HAP-1 (cell line): ENCODE measurements around the gene CSF1R.
A peak's percentile ranks its signal among the peaks of the same experiment; 100 is the strongest.
"Not testable (repeated sequence)": the region's sequence is repeated elsewhere in the genome, so short reads cannot be mapped to it uniquely, and the experiment has no call there.

Source experiments
- DNase-seq, 2 experiments: peaks; one replicate each; pipeline ENCODE4 v3.0.0-alpha.2; 2016 to 2020; ENCODE audit warnings: low spot score in 2 of 2
- H3K27me3 ChIP-seq: fragments of 250-450 bp; sonication (Bioruptor Pico); 2 replicates; pipeline ENCODE4 v1.5.1; 2020; ENCODE audit warnings: low read depth, mild to moderate bottlenecking, moderate library complexity
- H3K36me3 ChIP-seq: fragments of 250-450 bp; sonication (Bioruptor Pico); replicated peaks from 2 replicates; pipeline ENCODE4 v1.5.1; 2020; ENCODE audit warnings: mild to moderate bottlenecking
- H3K4me1 ChIP-seq: fragments of 250-450 bp; sonication (Bioruptor Pico); 2 replicates; pipeline ENCODE4 v1.5.1; 2020; ENCODE audit warnings: mild to moderate bottlenecking
- H3K4me3 ChIP-seq: fragments of 250-450 bp; sonication (Bioruptor Pico); 2 replicates; pipeline ENCODE4 v1.5.1; 2020; ENCODE audit warnings: mild to moderate bottlenecking, moderate library complexity
- H3K9me3 ChIP-seq: fragments of 250-450 bp; sonication (Bioruptor Pico); 2 replicates; pipeline ENCODE4 v1.5.1; 2020; ENCODE audit warnings: mild to moderate bottlenecking, moderate library complexity
- in situ Hi-C: fragments of 300-500 bp; cut with MboI; formaldehyde crosslinking; loops from 3 replicates; pipeline ENCODE4 v1.14.3; 2020; ENCODE audit warnings: low sequenced_read_pairs, inconsistent platforms, mixed read lengths

CSF1R gene

DNA sequence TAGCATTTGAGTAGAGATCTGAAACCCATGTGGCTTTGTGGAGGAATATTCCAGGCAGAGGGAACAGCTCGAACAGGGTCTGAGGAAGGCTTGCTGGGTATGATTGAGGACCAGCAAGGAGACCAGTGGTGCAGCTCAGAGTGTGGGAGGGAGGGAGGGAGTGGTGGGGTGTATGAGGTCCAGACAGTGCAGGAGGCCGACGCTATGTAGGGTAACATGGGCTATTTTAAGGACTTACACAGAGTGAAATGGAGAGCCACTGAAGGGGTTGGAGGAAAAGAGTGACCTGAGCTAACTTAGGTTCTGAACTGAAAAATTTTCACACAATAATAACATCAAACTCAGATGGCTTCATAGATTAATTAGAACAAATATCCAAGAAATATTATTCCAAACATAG lies 43.9 kb downstream of the CSF1R start:
- Histone ChIP-seq H3K4me1 (peaks cover 14% of the 10 kb centered on the region), H3K4me3 (no peak overlapping the region), H3K27me3 (no peaks in the 10 kb centered on the region), H3K9me3 (no peaks in the 10 kb centered on the region), H3K36me3 (peaks cover 82% of the 10 kb centered on the region)
- DNase-seq, result no peak
- in situ Hi-C loops, result no loop called here

GRCh38 chr5:150038547-150038946 lies 47.8 kb downstream of the CSF1R start:
- peak in 1 of 2 experiments; percentile 36 for DNase-seq
- H3K27me3 ChIP-seq, result no peaks in the 10 kb centered on the region
- H3K4me1 ChIP-seq, result peaks cover 11% of the 10 kb centered on the region
- in situ Hi-C loops, result no loop called here
- H3K4me3 ChIP-seq, result no peak overlapping the region
- peaks cover 81% of the 10 kb centered on the region for H3K36me3 ChIP-seq
- no peaks in the 10 kb centered on the region for H3K9me3 ChIP-seq

DNA sequence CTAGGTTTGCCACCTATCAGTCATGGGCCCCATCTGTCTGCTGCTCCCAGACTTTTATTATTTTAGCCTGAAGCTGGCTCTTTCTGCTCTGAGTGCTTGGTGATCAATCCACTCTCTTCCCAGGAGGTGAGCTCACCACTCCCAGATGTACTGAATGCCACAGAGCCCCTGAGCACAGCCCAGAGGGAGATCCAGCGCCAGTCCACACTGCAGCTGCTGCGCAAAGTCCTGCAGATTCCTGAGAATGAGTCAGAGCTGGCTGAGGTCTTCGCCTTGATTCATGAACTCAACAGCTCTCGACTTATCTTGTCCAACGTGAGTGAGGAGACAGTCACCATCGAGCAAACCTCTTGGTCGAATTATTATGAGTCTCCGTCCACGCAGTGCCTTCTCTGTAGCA lies 49.8 kb downstream of the CSF1R start:
- no peaks in the 10 kb centered on the region for H3K27me3 ChIP-seq
- no peak overlapping the region for H3K4me3 ChIP-seq
- DNase-seq, result no peak
- in situ Hi-C loops, result no loop called here
- H3K36me3 ChIP-seq, result peaks cover 85% of the 10 kb centered on the region
- peaks cover 11% of the 10 kb centered on the region for H3K4me1 ChIP-seq
- no peaks in the 10 kb centered on the region for H3K9me3 ChIP-seq

GRCh38 chr5:150035139-150035895 lies 51.0 kb downstream of the CSF1R start:
- H3K4me3 ChIP-seq, result no peak overlapping the region
- in situ Hi-C loops, result no loop called here
- DNase-seq, result no peak
- H3K27me3 ChIP-seq, result no peaks in the 10 kb centered on the region
- peaks cover 11% of the 10 kb centered on the region for H3K4me1 ChIP-seq
- H3K9me3 ChIP-seq, result no peaks in the 10 kb centered on the region
- peaks cover 85% of the 10 kb centered on the region for H3K36me3 ChIP-seq

DNA sequence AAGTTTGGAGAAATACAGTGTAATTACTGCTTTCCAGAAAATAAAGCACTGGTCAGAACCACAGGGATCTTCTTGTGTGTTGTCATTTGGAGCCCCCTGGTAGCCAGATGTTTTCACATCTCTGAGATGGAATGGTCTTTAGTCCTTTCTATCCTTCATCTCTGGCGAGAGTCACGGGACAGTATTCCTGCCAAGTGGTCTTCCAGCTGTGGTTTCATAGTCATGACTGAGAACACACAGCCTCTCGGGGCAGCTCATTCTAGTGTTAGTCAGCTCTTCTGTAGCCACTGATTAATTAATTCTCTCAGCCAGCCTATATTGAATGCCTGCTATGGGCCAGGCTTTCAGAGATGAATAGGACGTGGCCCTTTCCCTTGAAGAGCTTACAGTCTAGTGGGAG lies 51.7 kb downstream of the CSF1R start:
- Histone ChIP-seq H3K27me3 (no peaks in the 10 kb centered on the region), H3K9me3 (no peaks in the 10 kb centered on the region), H3K4me1 (peaks cover 11% of the 10 kb centered on the region), H3K4me3 (no peak overlapping the region), H3K36me3 (peaks cover 92% of the 10 kb centered on the region)
- DNase-seq, result no peak
- in situ Hi-C loops, result no loop called here

DNA sequence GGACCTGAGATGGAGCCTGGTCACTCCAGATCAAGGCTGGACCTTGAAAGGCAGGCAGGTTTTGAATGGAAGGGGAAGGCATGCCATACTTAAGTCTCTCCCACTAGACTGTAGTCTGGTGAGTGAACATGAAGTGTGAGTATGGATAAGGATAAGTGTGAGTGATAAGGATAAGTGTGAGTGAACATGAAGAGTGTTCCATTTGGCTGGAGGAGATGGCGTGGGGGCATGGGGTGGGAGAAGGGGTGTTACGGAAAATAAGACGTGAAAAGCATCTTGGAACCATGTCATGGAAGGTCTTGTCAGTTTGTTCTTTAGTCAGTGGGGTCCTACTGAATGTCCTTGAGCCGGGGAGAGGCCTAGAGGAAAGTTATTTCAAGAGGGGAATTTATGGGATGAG lies 53.0 kb downstream of the CSF1R start:
- H3K27me3 ChIP-seq, result no peaks in the 10 kb centered on the region
- H3K36me3 ChIP-seq, result peaks cover 94% of the 10 kb centered on the region
- no peaks in the 10 kb centered on the region for H3K9me3 ChIP-seq
- peaks cover 4% of the 10 kb centered on the region for H3K4me1 ChIP-seq
- in situ Hi-C loops, result no loop called here
- H3K4me3 ChIP-seq, result no peak overlapping the region
- no peak for DNase-seq

DNA sequence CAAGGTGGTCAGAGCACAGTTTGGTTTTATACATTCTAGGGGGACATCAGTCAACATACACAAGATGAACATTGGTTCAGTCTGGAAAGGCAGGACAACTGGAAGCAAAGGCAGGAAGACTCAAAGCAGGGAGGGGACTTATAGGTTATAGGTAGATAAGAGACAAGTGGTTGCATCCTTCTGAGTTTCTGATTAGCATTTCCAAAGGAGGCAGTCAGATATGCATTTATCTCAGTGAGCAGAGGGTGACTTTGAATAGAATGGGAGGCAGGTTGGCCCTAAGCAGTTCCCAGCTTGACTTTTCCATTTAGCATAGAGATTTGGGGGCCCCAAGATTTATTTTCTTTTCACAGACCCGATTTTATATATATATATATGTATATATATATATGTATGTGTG lies 58.3 kb downstream of the CSF1R start:
- DNase-seq, in situ Hi-C loops, H3K9me3 ChIP-seq, H3K4me3 ChIP-seq, H3K27me3 ChIP-seq, H3K4me1 ChIP-seq: not testable (repeated sequence)
- H3K36me3 ChIP-seq, result peaks cover 94% of the 10 kb centered on the region

GRCh38 chr5:150026682-150027172 lies 59.6 kb downstream of the CSF1R start:
- Histone ChIP-seq H3K4me3 (no peak overlapping the region), H3K36me3 (peaks cover 88% of the 10 kb centered on the region), H3K9me3 (no peaks in the 10 kb centered on the region), H3K27me3 (no peaks in the 10 kb centered on the region), H3K4me1 (no peaks in the 10 kb centered on the region)
- in situ Hi-C loops, result no loop called here
- DNase-seq, result no peak

DNA sequence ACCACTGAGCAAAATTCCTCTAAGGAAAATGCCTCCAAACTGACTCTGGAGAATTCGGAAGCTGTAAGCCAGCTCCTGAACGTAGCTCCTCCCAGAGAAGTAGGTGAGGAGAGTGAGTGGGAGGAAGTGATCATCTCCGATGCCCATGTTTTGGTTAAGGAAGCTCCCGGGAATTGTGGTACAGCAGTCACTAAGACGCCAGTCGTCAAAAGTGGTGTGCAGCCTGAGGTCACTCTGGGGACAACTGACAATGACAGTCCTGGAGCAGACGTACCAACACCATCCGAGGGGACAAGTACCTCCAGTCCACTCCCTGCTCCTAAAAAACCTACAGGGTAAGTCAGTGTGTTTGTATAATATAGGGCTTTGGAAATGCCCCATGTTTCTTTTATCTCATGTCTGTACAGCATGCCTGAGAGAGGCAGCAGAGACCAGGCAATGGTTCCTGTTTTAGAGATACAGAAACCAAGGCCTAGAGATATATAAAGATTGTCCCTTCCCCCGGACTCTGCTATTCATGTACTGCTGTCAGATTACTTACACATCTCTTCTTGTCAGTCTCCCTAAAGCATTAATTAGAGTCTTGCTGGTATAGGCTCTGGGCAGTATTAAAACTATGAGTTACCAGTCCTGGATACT lies 61.9 kb downstream of the CSF1R start:
- in situ Hi-C loops, result no loop called here
- H3K27me3 ChIP-seq, result no peaks in the 10 kb centered on the region
- H3K4me3 ChIP-seq, result no peak overlapping the region
- peaks cover 84% of the 10 kb centered on the region for H3K36me3 ChIP-seq
- no peak for DNase-seq
- H3K4me1 ChIP-seq, result no peaks in the 10 kb centered on the region
- no peaks in the 10 kb centered on the region for H3K9me3 ChIP-seq

GRCh38 chr5:150023136-150023535 lies 63.2 kb downstream of the CSF1R start:
- H3K27me3 ChIP-seq, result no peaks in the 10 kb centered on the region

DNA sequence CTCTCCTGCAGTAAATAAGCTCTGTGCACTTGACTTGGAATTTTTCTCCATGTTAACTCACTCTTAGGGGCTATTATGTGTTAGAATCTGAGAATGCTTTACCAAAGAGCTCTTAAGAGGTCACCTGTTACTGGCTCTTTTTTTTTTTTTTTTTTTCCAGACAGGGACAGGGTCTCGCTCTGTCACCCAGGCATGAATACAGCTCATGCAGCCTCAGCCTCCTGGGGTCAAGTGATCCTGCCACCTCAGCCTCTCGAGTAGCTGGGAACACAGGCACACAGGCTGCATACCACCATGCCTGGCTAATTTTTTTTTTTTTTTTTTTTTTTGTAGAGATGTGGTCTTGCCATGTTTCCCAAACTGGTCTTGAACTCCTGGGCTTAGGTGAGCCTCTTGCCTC lies 63.7 kb downstream of the CSF1R start:
- no peak for DNase-seq

More at GRCh38 chr5:150023136-150023535, 63.2 kb downstream of the CSF1R start:
- Histone ChIP-seq H3K4me3 (no peak overlapping the region), H3K9me3 (no peaks in the 10 kb centered on the region), H3K36me3 (peaks cover 80% of the 10 kb centered on the region), H3K4me1 (no peaks in the 10 kb centered on the region)
- DNase-seq, result no peak
- in situ Hi-C loops, result no loop called here

GRCh38 chr5:150022158-150022531 lies 64.2 kb downstream of the CSF1R start:
- Histone ChIP-seq H3K4me3 (no peak overlapping the region), H3K4me1 (peaks cover 3% of the 10 kb centered on the region; the same call in 1 of the 2 replicates), H3K36me3 (peaks cover 70% of the 10 kb centered on the region), H3K27me3 (no peaks in the 10 kb centered on the region), H3K9me3 (no peaks in the 10 kb centered on the region)
- in situ Hi-C loops, result no loop called here
- DNase-seq, result no peak

More for the DNA sequence above, 63.7 kb downstream of the CSF1R start:
- no peaks in the 10 kb centered on the region for H3K27me3 ChIP-seq
- in situ Hi-C loops, result no loop called here
- peaks cover 75% of the 10 kb centered on the region for H3K36me3 ChIP-seq
- H3K4me1 ChIP-seq, result peaks cover under 1% of the 10 kb centered on the region; the same call in 1 of the 2 replicates
- no peak overlapping the region for H3K4me3 ChIP-seq
- no peaks in the 10 kb centered on the region for H3K9me3 ChIP-seq

DNA sequence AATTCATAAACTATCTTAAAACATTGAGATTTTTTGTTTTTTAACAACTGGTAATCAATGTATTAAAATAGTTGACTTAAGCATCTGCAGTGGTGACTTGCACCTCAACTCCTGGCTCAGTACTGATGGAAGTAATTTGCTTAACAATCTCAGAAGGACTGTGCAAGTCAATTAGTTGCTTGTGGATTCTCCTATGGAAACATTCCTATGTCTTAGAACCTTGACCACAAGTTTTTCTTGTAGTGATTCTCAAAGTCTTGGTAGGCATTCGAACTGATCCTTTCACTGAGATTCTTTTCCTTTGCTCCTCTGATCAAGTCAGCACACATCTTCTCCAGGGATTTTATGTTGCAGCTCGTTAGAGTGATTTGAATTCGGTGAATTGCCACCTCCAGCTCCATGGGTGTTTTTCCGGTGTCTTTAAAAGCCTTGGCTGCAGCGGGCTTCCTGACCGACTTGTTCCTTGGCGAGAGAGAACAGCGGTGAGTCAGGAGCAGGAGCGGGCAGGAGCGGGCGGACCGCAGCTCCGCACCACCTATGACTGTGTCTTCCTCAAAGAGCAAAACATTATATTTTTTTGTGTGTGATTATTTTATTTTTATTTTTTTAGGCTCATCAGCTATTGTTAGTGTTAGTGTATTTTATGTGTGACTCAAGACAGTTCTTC lies 64.7 kb downstream of the CSF1R start:
- no peak overlapping the region for H3K4me3 ChIP-seq
- no peaks in the 10 kb centered on the region for H3K27me3 ChIP-seq
- peaks cover 65% of the 10 kb centered on the region for H3K36me3 ChIP-seq
- DNase-seq, result no peak
- H3K4me1 ChIP-seq, result peaks cover 3% of the 10 kb centered on the region; the same call in 1 of the 2 replicates
- in situ Hi-C loops, result no loop called here
- no peaks in the 10 kb centered on the region for H3K9me3 ChIP-seq

DNA sequence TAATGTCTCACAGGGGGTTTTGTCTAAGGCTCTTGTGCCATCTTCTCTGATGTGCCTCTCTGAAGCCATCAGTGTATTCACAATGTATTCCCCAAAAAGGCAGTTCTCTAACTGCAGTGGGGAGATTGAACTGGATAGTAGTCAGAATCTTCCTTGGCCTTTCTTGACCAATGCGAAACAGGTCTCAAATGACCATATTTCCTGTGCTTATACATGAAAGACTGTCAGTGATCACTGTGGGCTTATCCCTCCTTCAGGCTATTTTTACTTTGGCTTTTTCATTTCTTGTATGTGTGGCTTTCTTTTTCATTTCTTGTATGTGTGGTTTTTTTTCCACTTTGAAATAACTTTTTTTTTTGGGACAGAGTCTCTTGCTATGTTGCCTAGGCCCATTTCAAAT lies 66.1 kb downstream of the CSF1R start:
- no peak for DNase-seq
- no peak overlapping the region for H3K4me3 ChIP-seq
- peaks cover 59% of the 10 kb centered on the region for H3K36me3 ChIP-seq
- no peaks in the 10 kb centered on the region for H3K27me3 ChIP-seq
- H3K9me3 ChIP-seq, result no peaks in the 10 kb centered on the region
- peaks cover 3% of the 10 kb centered on the region; the same call in 1 of the 2 replicates for H3K4me1 ChIP-seq
- in situ Hi-C loops, result no loop called here
